ENCODE data around the gene PRXL2B.

DNA sequence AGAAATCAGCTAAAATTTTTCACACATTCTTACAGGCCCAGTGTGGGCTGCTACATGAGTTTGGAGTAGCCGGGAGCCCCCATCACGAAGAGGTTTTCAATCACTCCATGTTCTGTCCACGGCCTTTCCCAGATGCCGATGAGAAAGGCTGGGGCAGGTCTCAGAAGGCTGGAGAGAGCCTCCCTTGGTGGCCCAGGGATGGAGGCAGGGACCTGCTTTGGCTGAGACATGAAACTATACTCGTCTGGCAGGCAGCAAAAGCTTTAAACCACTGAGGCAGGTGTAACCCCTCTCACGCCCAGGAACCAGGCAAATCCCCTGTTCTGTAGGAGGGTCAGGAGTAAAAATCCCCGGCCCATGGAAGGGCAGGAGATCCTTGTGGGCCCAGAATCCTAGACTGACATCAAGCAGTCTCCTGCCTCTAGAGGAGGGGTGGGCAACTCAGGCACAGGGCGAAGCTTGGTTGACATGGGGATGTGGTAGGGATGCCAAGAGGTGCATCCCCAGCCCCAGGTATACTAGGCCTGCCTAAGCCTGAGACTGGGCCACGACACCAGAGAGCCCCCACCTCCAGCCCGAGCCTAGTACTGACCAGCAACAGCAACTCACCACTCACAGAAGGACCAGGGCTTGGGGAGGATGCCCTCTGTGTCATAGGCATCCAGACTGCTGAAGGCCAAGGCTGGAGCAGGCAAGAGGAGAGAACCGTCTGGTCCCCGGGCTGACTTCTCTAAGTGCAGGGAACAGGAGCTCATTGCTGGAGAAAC lies 37.2 kb downstream of the PRXL2B start:
- TF ChIP-seq CTCF (conservative IDR thresholded peaks at IDR 0.05 in 1 of 2, IDR thresholded peaks at IDR 0.05 in 1 of 2; ENCODE audit: low read depth in 1 of 2, low read length in 2 of 2) (no peak), EZH2 (IDR thresholded peaks at IDR 0.05; ENCODE audit: low read length, missing control alignments) (no peak)
